Raji (cell line): Measurements from ENCODE around the gene MEAK7.

ENCODE experiments used
- POLR2A ChIP-seq: IDR thresholded peaks from 2 replicates; pipeline ENCODE4 v1.6.1; 2011; ENCODE audit warnings: low read depth, low read length, control low read depth; ENCODE audit not compliant: insufficient read depth

MEAK7 gene

GRCh38 chr16:84486551-84487235, 17.8 kb downstream of the MEAK7 start:
- TF ChIP-seq POLR2A: no peak

GRCh38 chr16:84486126-84486525, 18.3 kb downstream of the MEAK7 start:
- no peak for TF ChIP-seq POLR2A

GRCh38 chr16:84485255-84486010, 19.0 kb downstream of the MEAK7 start:
- TF ChIP-seq POLR2A: no peak

- TF ChIP-seq POLR2A: no peak
These were observed 19.7 kb downstream of the MEAK7 start for GRCh38 chr16:84484579-84485254.

- no peak for TF ChIP-seq POLR2A
These were observed 20.4 kb downstream of the MEAK7 start for GRCh38 chr16:84483882-84484565.

GRCh38 chr16:84482951-84483881, 21.2 kb downstream of the MEAK7 start:
- no peak for TF ChIP-seq POLR2A

- TF ChIP-seq POLR2A: no peak
These were observed 22.2 kb downstream of the MEAK7 start for GRCh38 chr16:84482001-84482891.

- no peak for TF ChIP-seq POLR2A
These were observed 23.3 kb downstream of the MEAK7 start for GRCh38 chr16:84481051-84481735.

- no peak for TF ChIP-seq POLR2A
These were observed 24.6 kb downstream of the MEAK7 start for GRCh38 chr16:84479716-84480450.

GRCh38 chr16:84478172-84478947, 26.1 kb downstream of the MEAK7 start:
- no peak for TF ChIP-seq POLR2A

GRCh38 chr16:84477661-84478060, 26.8 kb downstream of the MEAK7 start:
- no peak for TF ChIP-seq POLR2A

GRCh38 chr16:84476401-84476800, 28.1 kb downstream of the MEAK7 start:
- TF ChIP-seq POLR2A: no peak
